HG02840 (cell line): ENCODE data around the gene DCST1.
A peak's percentile ranks its signal among the peaks of the same experiment; 100 is the strongest.

ENCODE experiments used
- ATAC-seq: cut with Tn5 transposase; IDR thresholded peaks from one replicate; pipeline ENCODE4 v1.9.1; 2021; ENCODE audit warnings: mild to moderate bottlenecking, moderate library complexity, moderate number of reproducible peaks; ENCODE audit not compliant: unreplicated experiment, low FRiP score

DCST1 gene

DNA sequence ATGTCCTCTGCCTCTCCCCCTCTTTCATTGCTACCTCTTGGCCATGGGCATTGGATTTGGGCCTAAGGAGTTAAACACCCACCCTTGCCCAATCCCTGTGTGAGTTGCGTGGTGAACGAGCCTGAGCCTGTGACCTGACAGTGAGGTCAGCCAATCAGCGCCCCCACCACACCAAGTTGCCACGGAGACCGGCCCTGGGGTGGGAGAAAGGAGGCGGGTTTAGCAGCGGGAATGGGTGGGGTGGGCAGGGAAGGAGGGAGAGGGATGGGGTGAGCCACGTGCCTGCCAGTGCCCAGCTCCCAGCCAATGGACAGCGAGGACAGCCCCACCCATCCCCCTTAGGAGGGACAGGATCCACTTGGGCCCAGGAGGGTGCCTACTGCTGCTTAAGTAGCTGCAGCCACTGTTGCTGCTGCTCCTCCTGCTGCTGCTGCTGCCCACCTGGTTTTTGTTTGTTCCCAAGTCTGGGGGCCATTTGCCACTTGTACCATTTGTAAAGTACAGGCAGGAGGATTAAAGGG, 21.5 kb upstream of the DCST1 start:
- no peak for ATAC-seq

DNA sequence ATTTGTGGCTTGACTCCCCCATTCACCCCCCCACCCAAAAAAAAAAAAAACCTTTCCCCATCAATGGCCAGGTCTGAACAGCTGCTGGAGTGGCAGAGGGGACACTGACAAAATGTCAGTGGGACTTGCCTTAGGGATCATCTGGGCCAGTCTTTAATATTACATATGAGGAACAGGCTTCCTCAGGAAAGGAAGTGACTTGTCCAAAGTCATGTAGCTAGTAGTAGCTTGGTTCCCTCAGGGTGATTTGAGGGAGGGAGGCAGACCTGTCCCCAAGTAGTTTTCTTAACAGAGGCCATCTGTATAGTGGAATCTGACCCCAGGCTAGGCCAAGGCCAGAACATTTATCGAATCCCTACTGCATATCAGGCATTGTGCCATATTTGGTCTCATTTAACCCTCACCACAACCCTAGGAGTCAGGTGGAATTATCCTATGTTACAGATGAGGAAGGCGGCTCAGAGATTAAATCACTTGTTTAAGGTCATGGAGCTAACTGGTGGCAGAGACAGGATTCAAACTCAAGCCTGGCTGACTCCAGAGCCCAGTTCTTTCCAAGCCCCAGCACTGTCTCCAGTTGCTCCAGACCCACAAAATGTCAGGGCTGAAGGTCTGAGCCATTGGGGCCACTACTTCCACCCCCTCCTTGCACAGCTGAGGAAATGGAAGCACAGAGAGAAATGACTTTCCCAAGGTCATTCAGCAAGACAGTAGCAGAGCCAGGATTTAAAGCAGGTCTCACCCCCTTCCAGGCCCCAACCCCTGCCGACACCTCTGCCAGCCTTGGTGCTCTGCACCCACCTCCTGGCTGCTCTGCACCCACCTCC, 20.6 kb upstream of the DCST1 start:
- ATAC-seq, result no peak

DNA sequence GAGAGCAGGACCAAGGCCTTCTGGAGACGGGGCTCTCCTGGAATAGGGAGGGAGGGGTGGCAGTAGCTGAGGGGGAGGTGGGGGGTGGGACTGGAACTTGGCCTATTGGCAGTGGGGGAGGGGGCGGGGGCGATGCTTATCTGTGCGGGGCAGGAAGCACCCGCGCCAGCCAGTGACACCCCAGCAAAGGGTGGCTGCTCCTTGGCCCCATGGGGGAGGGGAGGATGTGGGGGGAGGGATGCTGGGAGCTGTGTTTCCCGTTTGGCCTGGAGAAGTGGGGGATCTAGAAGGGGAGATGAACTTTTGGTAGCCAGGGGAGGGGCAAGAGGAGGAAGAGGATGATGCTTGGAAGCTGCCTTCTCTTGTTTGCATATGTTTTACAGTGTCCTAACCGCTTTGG, 20.0 kb upstream of the DCST1 start:
- no peak for ATAC-seq

DNA sequence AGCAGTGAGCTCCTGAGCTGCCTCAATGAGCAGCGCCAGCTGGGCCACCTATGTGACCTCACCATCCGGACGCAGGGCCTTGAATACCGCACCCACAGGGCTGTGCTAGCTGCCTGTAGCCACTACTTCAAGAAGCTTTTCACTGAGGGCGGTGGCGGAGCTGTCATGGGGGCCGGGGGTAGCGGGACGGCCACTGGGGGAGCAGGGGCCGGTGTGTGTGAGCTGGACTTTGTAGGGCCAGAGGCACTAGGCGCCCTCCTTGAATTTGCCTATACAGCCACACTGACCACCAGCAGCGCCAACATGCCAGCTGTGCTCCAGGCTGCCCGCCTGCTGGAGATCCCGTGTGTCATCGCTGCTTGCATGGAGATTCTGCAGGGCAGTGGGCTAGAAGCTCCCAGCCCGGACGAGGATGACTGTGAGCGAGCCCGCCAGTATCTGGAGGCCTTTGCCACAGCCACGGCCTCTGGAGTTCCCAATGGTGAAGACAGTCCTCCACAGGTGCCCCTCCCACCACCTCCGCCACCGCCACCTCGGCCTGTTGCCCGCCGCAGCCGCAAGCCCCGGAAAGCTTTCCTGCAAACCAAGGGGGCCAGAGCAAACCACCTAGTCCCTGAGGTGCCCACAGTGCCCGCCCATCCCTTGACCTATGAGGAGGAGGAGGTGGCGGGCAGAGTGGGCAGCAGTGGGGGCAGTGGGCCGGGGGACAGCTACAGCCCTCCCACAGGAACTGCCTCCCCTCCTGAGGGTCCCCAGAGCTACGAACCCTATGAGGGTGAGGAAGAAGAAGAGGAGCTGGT, 18.7 kb upstream of the DCST1 start:
- no peak for ATAC-seq

DNA sequence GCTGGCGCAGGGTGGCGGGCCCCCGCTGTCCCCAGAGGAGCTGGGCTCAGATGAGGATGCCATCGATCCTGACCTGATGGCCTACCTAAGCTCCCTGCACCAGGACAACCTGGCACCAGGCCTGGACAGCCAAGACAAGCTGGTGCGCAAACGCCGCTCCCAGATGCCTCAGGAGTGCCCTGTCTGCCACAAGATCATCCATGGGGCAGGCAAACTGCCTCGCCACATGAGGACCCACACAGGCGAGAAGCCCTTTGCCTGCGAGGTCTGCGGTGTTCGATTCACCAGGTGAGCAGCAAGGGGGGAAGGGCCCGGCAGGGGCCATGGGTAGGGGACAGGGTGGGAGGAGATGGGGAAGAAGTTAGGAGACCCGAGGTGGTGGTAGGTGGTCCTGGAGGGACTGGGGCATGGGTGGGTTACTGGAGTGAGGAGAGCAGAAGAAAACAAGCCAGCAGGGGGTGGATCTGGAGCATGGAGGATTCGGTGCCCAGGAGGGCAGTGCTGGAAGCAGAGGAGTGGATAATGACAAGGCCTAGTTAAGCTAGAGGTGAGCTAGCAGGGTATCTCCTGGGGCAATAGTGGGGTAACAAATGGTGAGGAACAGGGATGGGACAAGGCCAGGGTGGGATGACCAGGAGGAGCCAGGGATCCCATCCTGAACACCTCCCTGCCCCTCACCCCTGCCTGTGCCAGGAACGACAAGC, 17.9 kb upstream of the DCST1 start:
- ATAC-seq, result no peak

DNA sequence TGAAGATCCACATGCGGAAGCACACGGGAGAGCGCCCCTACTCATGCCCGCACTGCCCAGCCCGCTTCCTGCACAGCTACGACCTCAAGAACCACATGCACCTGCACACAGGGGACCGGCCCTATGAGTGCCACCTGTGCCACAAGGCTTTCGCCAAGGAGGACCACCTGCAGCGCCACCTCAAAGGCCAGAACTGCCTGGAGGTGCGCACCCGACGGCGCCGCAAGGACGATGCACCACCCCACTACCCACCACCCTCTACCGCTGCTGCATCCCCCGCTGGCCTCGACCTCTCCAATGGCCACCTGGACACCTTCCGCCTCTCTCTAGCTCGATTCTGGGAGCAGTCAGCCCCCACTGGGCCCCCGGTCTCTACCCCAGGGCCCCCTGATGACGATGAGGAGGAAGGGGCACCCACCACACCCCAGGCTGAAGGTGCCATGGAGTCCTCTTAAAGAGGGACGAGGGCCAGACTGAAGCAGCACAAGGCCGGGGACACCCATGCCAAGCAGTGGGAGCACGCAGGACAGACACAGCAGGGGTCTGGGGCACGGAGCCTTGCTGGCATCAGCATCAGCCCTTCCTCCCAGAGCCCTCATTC, 17.3 kb upstream of the DCST1 start:
- no peak for ATAC-seq

DNA sequence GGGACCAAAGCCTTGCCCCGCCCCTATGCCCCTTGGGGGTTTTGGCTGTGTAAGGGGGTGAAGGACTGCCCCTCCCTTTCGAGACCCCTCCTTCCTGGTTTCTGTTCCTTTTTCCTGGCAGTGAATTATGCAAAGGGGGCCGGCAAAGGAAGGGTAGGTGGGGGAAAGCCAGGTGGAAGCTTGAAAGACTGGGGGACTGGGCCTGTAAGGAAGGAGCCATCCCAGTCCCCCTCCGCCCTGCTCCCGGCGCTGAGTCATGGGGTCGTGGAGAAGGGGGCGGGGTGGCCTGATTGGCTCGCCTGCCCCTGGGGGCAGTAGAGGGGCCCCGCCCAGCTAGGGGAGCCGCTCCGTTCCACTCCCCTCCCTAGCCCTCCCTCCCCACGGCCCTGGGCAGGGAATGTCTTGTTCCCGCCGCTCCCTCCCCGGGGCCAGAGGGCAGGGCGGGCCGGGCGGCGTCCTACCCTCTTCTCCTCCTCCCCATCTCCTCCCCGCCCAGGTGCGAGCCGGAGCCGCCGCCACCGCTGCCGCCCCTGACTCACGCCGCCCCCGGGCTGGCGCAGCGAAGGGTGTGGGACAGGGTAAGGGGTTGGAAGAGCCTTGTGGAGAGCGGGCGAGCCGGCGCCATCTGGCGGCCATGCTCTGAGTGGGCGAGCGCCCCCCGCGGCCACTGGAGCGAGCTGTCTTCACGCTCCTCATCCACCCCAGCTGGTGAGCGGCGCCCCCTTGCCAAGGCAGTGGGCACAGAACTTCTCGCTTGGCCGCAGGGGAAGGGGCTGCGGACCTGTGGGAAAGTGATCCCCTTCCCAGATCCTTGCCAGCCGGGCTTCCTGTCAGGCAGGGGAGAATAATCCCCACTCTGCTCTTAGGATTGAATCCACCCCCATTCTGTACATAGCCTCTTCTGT, 16.3 kb upstream of the DCST1 start:
- peak; percentile 58 for ATAC-seq

DNA sequence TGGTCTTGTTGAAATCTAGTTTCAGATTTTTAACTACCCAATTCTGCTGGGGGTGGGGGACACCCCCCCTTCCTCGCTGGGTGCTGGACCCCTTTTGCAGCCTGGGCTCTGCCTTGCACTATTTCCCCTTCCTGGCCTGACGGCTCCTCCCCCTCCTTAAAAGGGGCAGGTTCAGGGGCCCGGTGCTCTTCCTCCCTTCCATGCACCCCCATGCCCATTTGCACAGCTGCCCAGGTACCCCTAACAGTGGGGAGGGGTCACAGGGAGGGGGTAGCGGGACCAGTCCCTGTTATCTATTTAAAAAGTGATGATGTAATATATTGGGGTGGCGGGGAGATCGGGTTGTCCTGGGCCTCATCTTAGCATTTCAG, 15.7 kb upstream of the DCST1 start:
- no peak for ATAC-seq

DNA sequence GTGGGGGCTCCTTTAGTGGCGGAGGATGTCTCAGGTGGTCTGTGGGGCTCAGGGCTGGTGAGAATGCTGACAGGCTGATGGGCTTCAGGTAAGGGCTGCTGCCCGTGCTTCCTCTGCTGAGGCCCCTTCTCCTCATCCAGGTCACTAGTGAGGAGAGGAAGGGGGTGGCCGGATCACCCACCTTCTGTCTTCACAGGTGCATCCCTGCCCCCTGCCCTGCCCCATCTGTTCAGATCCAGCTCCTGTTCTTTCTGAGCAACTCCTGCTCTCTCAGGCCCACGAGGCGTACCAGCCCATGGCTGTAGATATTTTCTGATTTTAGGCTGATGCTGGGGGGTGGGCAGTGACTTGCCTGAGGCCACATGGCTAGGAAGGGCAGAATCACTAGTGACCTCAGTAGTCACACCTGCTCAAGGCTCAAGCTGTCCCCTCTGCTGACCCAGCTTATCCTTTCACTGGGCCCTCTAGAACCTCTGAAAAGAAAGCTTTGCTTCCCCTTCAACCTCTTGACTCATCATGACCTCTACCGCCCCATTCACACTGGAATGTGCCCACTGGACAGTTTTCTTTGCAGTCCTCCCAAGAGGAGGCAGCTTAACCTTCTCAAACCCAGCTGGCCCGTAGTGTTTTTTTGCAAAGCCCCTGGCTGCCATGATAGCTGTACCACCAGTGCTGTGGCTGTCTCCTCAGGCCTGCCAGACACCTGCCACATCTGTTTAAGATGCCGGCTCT, 14.8 kb upstream of the DCST1 start:
- ATAC-seq, result no peak

DNA sequence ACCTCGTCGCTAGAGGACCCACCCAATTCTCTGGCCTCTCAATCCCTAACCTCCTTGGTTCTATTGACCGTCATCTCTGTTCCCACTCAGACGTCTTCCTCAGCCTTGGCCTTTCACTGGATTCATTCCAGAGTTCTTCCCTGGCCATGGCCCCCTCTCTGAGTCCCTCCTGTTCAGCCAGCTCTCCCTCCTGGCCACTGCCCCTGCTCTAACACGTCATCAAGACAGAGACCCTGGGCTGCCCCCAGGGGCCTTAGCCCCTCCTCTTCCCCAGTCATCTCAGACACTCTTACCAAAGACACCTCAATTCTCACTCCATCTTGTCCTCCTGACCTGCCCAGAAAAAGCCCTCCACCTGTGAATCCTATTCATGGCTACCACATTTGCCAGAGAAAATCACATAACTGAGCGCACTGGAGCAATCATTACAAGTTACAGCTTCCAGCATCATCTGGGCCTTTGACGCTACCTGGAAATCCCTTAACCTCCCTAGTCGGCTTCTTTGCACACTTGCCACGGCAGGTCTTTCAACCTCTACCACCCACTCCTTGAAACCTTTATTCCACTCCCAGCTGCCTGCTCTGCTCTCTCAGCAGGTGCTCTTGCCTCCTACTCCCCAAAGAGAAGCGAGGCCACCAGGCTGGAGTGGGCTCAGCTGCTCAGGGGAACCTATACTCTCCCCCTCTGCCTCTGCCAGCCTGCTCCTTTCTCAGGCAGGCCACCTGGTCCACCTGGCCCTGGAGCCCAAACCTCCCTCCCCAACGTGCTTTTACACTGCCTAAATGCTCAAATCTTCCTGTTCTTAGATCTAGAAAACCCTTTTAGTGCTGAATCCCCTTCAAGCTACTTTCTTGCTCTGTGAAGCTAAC, 14.0 kb upstream of the DCST1 start:
- ATAC-seq, result no peak

DNA sequence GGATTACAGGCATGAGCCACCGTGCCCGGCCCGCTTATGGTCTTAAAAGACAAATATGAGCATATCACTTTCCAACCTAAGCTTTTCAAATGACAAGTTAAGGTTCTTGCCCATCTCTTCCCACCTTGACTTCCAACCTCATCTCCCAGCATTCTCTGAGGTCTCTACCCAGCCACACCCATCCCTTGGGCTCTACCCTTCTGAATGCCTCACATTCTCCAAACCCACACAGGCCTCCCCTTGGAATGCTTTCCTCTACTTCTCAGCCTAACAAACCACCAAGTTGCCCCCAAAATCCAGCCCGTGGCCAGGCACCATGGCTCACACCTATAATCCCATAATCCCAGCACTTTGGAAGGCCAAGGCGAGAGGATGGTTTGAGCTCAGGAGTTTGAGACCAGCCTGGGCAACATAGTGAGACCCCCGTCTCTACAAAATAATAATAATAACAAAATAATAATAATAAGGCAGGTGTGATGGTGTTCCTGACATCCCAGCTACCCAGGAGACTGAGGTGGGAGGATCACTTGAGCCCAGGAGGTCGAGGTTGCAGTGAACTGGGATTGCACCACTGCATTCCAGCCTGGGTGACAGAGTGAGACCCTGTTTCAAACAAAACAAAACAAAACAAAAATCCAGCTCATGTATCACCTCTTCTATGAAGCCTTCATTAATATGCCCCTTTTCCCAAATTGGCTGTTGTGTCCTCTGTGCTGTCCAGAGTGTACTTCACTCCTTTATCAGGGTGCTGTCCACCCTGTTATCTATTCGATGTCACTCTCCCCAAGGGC, 11.3 kb upstream of the DCST1 start:
- no peak for ATAC-seq

DNA sequence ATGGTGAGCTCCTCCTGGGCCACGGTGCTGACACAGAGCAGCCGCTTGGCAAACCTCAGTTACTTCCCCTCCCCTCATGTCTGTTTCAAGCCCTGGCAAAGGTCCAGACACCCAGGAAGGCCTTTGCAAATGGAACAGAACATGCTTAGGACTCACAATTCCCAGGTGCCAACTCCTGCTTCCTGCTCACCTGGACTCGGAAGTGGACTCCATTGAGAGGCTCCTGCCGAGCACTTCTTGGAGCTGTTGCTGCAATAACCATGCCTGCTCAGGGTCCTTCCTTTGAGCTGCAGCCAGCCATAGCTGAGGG, 10.7 kb upstream of the DCST1 start:
- no peak for ATAC-seq

DNA sequence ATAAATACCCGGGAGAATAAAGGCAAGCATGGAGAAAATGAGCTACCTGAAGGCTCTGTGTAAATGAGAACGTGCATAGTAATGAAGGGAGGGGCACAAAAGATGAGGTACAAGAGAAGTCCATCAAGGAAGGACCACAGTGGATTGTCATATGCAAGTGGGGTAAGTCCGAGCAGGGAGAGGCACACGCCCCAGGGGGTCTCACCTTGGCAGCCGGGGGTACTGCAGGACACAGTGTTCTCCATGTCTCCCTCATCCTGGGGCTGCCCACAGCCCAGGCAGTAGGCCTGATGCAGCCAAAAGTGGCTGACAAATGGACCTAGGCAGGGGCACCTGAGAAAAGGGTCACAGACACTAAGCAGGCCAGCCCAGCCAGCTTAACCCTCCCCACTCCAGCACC, 10.0 kb upstream of the DCST1 start:
- no peak for ATAC-seq

DNA sequence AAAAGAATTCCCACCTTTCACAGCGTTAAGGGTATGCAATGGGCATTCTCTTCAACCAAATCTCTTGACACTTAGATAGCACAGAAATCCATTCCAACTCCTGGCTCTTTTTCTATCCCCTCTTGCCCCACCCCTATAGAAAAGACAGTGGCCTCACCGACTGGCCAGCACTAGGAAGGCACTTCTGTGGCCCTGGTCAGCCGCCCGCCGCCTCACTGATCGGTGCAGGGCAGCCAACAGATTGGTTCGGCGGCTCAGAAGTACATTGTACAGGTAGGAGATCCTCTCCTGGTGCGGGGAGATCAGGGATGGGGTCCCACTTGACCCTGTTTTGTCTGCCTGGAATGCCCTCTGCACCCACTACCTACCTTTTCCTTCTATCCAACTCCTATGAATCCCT, 9.3 kb upstream of the DCST1 start:
- no peak for ATAC-seq

DNA sequence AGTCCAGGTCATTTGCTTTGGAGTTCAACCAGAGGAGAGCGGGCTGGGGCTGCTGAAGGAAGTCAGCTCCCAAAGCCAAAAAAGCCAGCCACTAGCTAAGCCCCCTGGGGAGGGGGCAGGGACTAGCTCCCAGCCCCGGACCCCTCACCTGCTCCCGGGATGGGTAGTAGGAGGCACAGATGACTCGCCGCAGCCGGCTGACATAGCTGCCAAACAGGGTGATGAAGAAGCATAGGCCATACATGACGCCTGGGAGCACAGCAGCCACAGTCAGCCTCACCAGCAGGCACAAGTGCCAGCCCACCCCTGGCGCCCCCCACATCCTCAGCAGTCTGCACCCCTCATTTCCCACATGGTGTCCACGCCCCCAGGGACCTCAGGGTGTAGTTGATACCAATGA, 7.5 kb upstream of the DCST1 start:
- ATAC-seq, result no peak

DNA sequence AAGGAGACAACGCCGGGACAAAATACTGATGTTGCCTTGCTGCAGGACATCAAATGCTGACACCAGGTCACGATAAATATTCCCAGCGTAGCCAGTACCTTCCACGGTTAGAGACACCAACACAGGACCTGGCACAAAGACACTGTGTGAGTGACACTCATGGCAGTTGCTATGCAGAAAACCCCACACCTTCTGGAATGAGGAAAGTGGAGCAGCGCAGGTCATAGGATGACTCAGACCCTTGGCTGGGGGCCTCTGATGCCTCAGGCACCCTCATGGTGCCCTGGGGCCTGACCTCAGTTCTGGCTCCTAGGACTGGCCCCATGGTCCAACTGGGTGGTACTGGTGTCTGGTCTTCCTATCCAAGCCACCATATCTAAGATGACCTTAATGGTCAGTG, 7.0 kb upstream of the DCST1 start:
- ATAC-seq, result no peak

DNA sequence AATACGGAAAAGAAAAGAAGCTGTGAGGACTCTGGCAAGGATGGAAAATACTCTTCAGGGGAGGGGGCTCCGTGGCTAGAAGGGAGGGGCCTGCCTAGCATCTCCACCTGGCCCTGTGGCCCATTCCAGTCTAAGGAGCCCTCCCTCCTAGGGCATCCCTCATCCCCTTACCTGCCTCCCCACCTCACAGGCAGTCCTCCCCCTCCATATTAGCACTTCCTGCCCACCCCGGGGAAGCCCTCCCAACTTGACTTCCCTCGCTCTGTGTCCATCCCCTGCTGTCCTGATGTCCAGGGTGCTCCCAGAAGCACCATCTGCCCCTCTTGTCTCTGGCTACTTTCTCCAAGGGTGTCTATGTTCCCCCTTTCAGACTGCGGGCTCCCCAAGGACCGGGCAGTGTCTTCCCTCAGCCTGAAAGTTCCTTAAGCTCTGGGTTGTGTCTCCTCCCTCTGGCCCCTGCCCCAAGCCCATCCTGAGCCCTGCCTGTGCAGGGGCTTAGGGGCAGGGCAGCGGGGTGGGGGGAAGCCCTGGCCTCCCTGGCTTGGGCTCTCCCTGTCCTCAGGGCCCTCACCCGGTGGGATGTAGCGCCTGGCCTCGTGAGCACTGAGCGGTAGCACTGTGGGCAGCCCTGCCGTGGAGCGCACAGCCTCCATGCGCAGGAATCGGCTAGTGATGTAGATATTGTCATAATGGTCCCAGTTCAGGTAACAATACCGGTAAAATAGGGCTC, 3.9 kb upstream of the DCST1 start:
- no peak for ATAC-seq
